ENCODE data around the gene DNAH6.

The DNAH6 gene

GRCh38 chr2:84800194-84800805 is 284.0 kb downstream of the DNAH6 start:
- Histone ChIP-seq H4K20me1 (ENCODE audit: insufficient read depth, low read length) (no peaks in the 10 kb centered on the region), H3K27me3 (ENCODE audit: insufficient read depth, low read length, poor library complexity) (no peaks in the 10 kb centered on the region), H3K27ac (ENCODE audit: low read length) (no peak overlapping the region), H3K36me3 (ENCODE audit: insufficient read depth, low read length) (no peaks in the 10 kb centered on the region), H3K9ac (ENCODE audit: low read depth, low read length) (no peak overlapping the region), H3K4me1 (ENCODE audit: insufficient read depth, low read length) (no peaks in the 10 kb centered on the region), H3K4me3 (ENCODE audit: low read depth in 1 of 2, low read length in 2 of 2) (no peak overlapping the region), H3K4me2 (ENCODE audit: insufficient read depth, low read length) (no peak overlapping the region), H2AFZ (ENCODE audit: low read depth, low read length) (no peak overlapping the region), H3K9me3 (ENCODE audit: insufficient read depth, low read length, severe bottlenecking) (no peaks in the 10 kb centered on the region), H3K79me2 (ENCODE audit: insufficient read depth, low read length) (no peaks in the 10 kb centered on the region)
- no peak for ATAC-seq (ENCODE audit: insufficient read depth, low read depth)
- DNase-seq: no peak
- no peak for TF ChIP-seq EZH2 (IDR thresholded peaks at IDR 0.05; ENCODE audit: borderline replicate concordance, low read depth, low read length, severe bottlenecking)
- TF ChIP-seq, protein P1, sequence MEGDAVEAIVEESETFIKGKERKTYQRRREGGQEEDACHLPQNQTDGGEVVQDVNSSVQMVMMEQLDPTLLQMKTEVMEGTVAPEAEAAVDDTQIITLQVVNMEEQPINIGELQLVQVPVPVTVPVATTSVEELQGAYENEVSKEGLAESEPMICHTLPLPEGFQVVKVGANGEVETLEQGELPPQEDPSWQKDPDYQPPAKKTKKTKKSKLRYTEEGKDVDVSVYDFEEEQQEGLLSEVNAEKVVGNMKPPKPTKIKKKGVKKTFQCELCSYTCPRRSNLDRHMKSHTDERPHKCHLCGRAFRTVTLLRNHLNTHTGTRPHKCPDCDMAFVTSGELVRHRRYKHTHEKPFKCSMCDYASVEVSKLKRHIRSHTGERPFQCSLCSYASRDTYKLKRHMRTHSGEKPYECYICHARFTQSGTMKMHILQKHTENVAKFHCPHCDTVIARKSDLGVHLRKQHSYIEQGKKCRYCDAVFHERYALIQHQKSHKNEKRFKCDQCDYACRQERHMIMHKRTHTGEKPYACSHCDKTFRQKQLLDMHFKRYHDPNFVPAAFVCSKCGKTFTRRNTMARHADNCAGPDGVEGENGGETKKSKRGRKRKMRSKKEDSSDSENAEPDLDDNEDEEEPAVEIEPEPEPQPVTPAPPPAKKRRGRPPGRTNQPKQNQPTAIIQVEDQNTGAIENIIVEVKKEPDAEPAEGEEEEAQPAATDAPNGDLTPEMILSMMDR (IDR thresholded peaks at IDR 0.05; ENCODE audit: borderline replicate concordance, extremely low read depth, low read length, poor library complexity, severe bottlenecking): no peak

- H3K27me3 ChIP-seq (ENCODE audit: insufficient read depth, low read length, poor library complexity): no peaks in the 10 kb centered on the region
- no peak overlapping the region for H3K27ac ChIP-seq (ENCODE audit: low read length)
Observed at GRCh38 chr2:84801811-84802210, 285.5 kb downstream of the DNAH6 start.

DNA sequence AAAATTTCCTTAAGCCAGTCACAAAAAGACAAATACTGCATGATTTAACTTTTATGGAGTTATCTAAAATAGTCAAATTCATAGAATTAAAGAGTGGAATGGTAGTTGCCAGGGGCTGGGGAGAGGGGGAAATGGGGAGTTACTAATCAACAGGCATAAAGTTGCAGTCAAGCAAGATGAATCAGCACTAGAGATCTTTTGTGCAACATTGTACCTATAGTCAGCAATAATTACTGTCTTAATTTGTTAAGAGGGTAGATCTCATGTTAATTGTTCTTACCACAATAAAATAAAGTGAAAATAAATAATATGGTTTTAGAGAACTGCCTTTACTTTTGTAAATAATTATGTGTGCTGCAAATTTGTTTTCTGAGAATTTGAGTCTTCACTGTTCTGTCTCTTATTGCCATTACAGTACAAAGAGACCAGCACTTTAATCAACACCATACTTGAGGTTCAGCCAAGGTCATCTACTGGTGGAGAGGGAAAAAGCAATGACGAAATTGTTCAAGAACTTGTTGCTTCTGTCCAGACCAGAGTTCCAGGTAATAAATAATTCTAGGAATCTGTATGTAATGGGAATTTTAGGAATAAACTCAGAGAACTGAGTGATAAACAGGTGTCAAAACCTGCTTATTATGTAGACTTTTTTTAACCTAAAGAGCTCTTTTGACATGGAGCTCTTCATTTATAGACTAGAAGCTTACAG is 289.1 kb downstream of the DNAH6 start:
- no peak for ATAC-seq (ENCODE audit: insufficient read depth, low read depth)

More at GRCh38 chr2:84801811-84802210, 285.5 kb downstream of the DNAH6 start:
- Histone ChIP-seq H3K79me2 (ENCODE audit: insufficient read depth, low read length) (no peaks in the 10 kb centered on the region), H3K4me3 (ENCODE audit: low read depth in 1 of 2, low read length in 2 of 2) (no peak overlapping the region), H3K4me1 (ENCODE audit: insufficient read depth, low read length) (no peaks in the 10 kb centered on the region), H3K4me2 (ENCODE audit: insufficient read depth, low read length) (no peak overlapping the region), H4K20me1 (ENCODE audit: insufficient read depth, low read length) (no peaks in the 10 kb centered on the region), H3K36me3 (ENCODE audit: insufficient read depth, low read length) (no peaks in the 10 kb centered on the region), H2AFZ (ENCODE audit: low read depth, low read length) (no peak overlapping the region), H3K9ac (ENCODE audit: low read depth, low read length) (no peak overlapping the region), H3K9me3 (ENCODE audit: insufficient read depth, low read length, severe bottlenecking) (no peaks in the 10 kb centered on the region)
- DNase-seq (no peak), ATAC-seq (ENCODE audit: insufficient read depth, low read depth) (no peak)
- TF ChIP-seq EZH2 (IDR thresholded peaks at IDR 0.05; ENCODE audit: borderline replicate concordance, low read depth, low read length, severe bottlenecking): no peak
- TF ChIP-seq, protein P1 (IDR thresholded peaks at IDR 0.05; ENCODE audit: borderline replicate concordance, extremely low read depth, low read length, poor library complexity, severe bottlenecking): no peak

More for the DNA sequence above, 289.1 kb downstream of the DNAH6 start:
- Histone ChIP-seq H4K20me1 (ENCODE audit: insufficient read depth, low read length) (no peaks in the 10 kb centered on the region; the same call in 1 of the 2 replicates), H3K9ac (ENCODE audit: low read depth, low read length) (no peak overlapping the region), H3K4me2 (ENCODE audit: insufficient read depth, low read length) (no peak overlapping the region), H3K27me3 (ENCODE audit: insufficient read depth, low read length, poor library complexity) (peaks cover 2% of the 10 kb centered on the region), H3K27ac (ENCODE audit: low read length) (no peak overlapping the region), H3K79me2 (ENCODE audit: insufficient read depth, low read length) (no peaks in the 10 kb centered on the region), H2AFZ (ENCODE audit: low read depth, low read length) (no peak overlapping the region), H3K36me3 (ENCODE audit: insufficient read depth, low read length) (no peaks in the 10 kb centered on the region), H3K4me3 (ENCODE audit: low read depth in 1 of 2, low read length in 2 of 2) (no peak overlapping the region), H3K4me1 (ENCODE audit: insufficient read depth, low read length) (no peaks in the 10 kb centered on the region), H3K9me3 (ENCODE audit: insufficient read depth, low read length, severe bottlenecking) (no peaks in the 10 kb centered on the region)
- TF ChIP-seq, protein P1 (IDR thresholded peaks at IDR 0.05; ENCODE audit: borderline replicate concordance, extremely low read depth, low read length, poor library complexity, severe bottlenecking): no peak
- no peak for TF ChIP-seq EZH2 (IDR thresholded peaks at IDR 0.05; ENCODE audit: borderline replicate concordance, low read depth, low read length, severe bottlenecking)
- no peak for DNase-seq

Measured in DND-41 (cell line).